Muscle of leg (tissue), 11 donors: ENCODE results near the gene MICAL2. TPM values are rescaled to one million over a fixed set of nuclear protein-coding genes. Genes with fewer than 3 reads are reported as not detected.

ENCODE experiments used
- DNase-seq: peaks from one replicate; pipeline ENCODE4 v3.0.0; 2013
- H3K27ac ChIP-seq: one replicate; pipeline ENCODE4 v1.5.1; 2013; ENCODE audit warnings: mild to moderate bottlenecking, low read length, control low read depth
- H3K27me3 ChIP-seq: one replicate; pipeline ENCODE4 v1.6.1; 2013; ENCODE audit warnings: low read length; ENCODE audit not compliant: control insufficient read depth, insufficient read depth
- H3K36me3 ChIP-seq: one replicate; pipeline ENCODE4 v1.6.1; 2013; ENCODE audit warnings: low read length; ENCODE audit not compliant: control insufficient read depth, insufficient read depth
- H3K4me1 ChIP-seq: one replicate; pipeline ENCODE4 v1.6.1; 2013; ENCODE audit warnings: low read length; ENCODE audit not compliant: control insufficient read depth, insufficient read depth
- H3K4me3 ChIP-seq: one replicate; pipeline ENCODE4 v1.5.1; 2013; ENCODE audit warnings: low read length, control low read depth
- H3K9me3 ChIP-seq: replicated peaks from 2 replicates; pipeline ENCODE4 v1.6.1; 2013; ENCODE audit warnings: low read depth, low read length; ENCODE audit not compliant: control insufficient read depth
- WGBS: methylation state at CpG from one replicate; pipeline ENCODE4 v1.1.5; 2013; ENCODE audit warnings: missing lambda C conversion rate; ENCODE audit not compliant: insufficient coverage; 5-methylcytosine and 5-hydroxymethylcytosine counted together
- polyA plus RNA-seq, 8 donors: library from polyadenylated mRNA; unstranded; fragments of 120-200 nt; gene quantifications; one replicate each; pipeline versions ENCODE4 v1.2.1 to v1.2.3, GENCODE V29; 2013; ENCODE audit warnings: inconsistent platforms in 1 of 8, low replicate concordance in 1 of 8; ENCODE audit not compliant: insufficient read length in 8 of 8, insufficient read depth in 1 of 8
- total RNA-seq: library from RNA; stranded (reverse); fragments of 120-200 nt; gene quantifications from one replicate; pipeline ENCODE4 v1.2.4, GENCODE V29; 2013

Gene MICAL2
- total and polyA plus RNA-seq, 9 donors = 12.9 to 31.7 (median 21.8) TPM

GRCh38 chr11:12235947-12236743, 125.8 kb downstream of the MICAL2 start:
- 72% methylated on average over 8 of the region's 13 CpGs for WGBS
- Histone ChIP-seq H3K4me1 (peaks cover 49% of the 10 kb centered on the region), H3K4me3 (no peak overlapping the region), H3K9me3 (no peaks in the 10 kb centered on the region), H3K27ac (peak overlapping the region; percentile 63), H3K36me3 (peaks cover 6% of the 10 kb centered on the region), H3K27me3 (no peaks in the 10 kb centered on the region)
- DNase-seq = peak; percentile 80

- no peaks in the 10 kb centered on the region for H3K27me3 ChIP-seq
- H3K4me1 ChIP-seq = peaks cover 54% of the 10 kb centered on the region
- DNase-seq = no peak
- no peak overlapping the region for H3K4me3 ChIP-seq
- no peak overlapping the region for H3K27ac ChIP-seq
- peaks cover 4% of the 10 kb centered on the region for H3K36me3 ChIP-seq
- WGBS = 83% methylated on average over 1 of the region's 5 CpGs
- H3K9me3 ChIP-seq = no peaks in the 10 kb centered on the region
Measured at GRCh38 chr11:12236744-12237101, 126.3 kb downstream of the MICAL2 start.

GRCh38 chr11:12237381-12237784, 127.0 kb downstream of the MICAL2 start:
- H3K4me3 ChIP-seq = no peak overlapping the region
- H3K27me3 ChIP-seq = no peaks in the 10 kb centered on the region
- peaks cover 60% of the 10 kb centered on the region for H3K4me1 ChIP-seq
- H3K36me3 ChIP-seq = peaks cover 3% of the 10 kb centered on the region
- peak overlapping the region; percentile 17 for H3K27ac ChIP-seq
- DNase-seq = no peak
- no peaks in the 10 kb centered on the region for H3K9me3 ChIP-seq
- WGBS = no CpG with 5 or more reads among the region's 3 CpGs

- Histone ChIP-seq H3K27me3 (no peaks in the 10 kb centered on the region), H3K4me1 (peaks cover 70% of the 10 kb centered on the region), H3K27ac (no peak overlapping the region), H3K4me3 (no peak overlapping the region), H3K9me3 (no peaks in the 10 kb centered on the region), H3K36me3 (peaks cover 3% of the 10 kb centered on the region)
- WGBS = 61% methylated on average over 4 of the region's 4 CpGs
- no peak for DNase-seq
Measured at GRCh38 chr11:12238420-12238819, 128.0 kb downstream of the MICAL2 start.

- Histone ChIP-seq H3K9me3 (no peaks in the 10 kb centered on the region), H3K27ac (peak overlapping the region; percentile 50), H3K27me3 (no peaks in the 10 kb centered on the region), H3K4me3 (no peak overlapping the region), H3K4me1 (peaks cover 80% of the 10 kb centered on the region), H3K36me3 (peaks cover 3% of the 10 kb centered on the region)
- WGBS = 93% methylated on average over 3 of the region's 4 CpGs
- DNase-seq = no peak
Measured at GRCh38 chr11:12239396-12239795, 129.0 kb downstream of the MICAL2 start.

GRCh38 chr11:12239804-12240371, 129.5 kb downstream of the MICAL2 start:
- WGBS = 93% methylated on average over 5 of the region's 7 CpGs
- H3K9me3 ChIP-seq = no peaks in the 10 kb centered on the region
- no peak overlapping the region for H3K4me3 ChIP-seq
- peaks cover 3% of the 10 kb centered on the region for H3K36me3 ChIP-seq
- peak; percentile 60 for DNase-seq
- H3K27me3 ChIP-seq = no peaks in the 10 kb centered on the region
- H3K4me1 ChIP-seq = peaks cover 82% of the 10 kb centered on the region
- peak overlapping the region; percentile 66 for H3K27ac ChIP-seq

- H3K4me3 ChIP-seq = no peak overlapping the region
- H3K36me3 ChIP-seq = peaks cover 3% of the 10 kb centered on the region
- DNase-seq = peak; percentile 75
- WGBS = 44% methylated on average over 5 of the region's 7 CpGs
- H3K9me3 ChIP-seq = no peaks in the 10 kb centered on the region
- H3K27ac ChIP-seq = peak overlapping the region; percentile 66
- H3K4me1 ChIP-seq = peaks cover 82% of the 10 kb centered on the region
- H3K27me3 ChIP-seq = no peaks in the 10 kb centered on the region
Measured at GRCh38 chr11:12240677-12241076, 130.3 kb downstream of the MICAL2 start.

GRCh38 chr11:12241401-12241800, 131.0 kb downstream of the MICAL2 start:
- no peaks in the 10 kb centered on the region for H3K27me3 ChIP-seq
- peaks cover 83% of the 10 kb centered on the region for H3K4me1 ChIP-seq
- no peak overlapping the region for H3K4me3 ChIP-seq
- H3K36me3 ChIP-seq = peaks cover 3% of the 10 kb centered on the region
- 94% methylated on average over 6 of the region's 7 CpGs for WGBS
- no peak overlapping the region for H3K27ac ChIP-seq
- no peaks in the 10 kb centered on the region for H3K9me3 ChIP-seq
- DNase-seq = no peak

- Histone ChIP-seq H3K27ac (no peak overlapping the region), H3K9me3 (no peaks in the 10 kb centered on the region), H3K36me3 (peaks cover 5% of the 10 kb centered on the region), H3K4me1 (peaks cover 84% of the 10 kb centered on the region), H3K4me3 (no peak overlapping the region), H3K27me3 (no peaks in the 10 kb centered on the region)
- 81% methylated on average over 13 of the region's 14 CpGs for WGBS
- DNase-seq = no peak
Measured at GRCh38 chr11:12241971-12242672, 131.7 kb downstream of the MICAL2 start.

GRCh38 chr11:12242966-12243365, 132.6 kb downstream of the MICAL2 start:
- Histone ChIP-seq H3K9me3 (no peaks in the 10 kb centered on the region), H3K27ac (peak overlapping the region; percentile 60), H3K4me1 (peaks cover 84% of the 10 kb centered on the region), H3K4me3 (no peak overlapping the region), H3K27me3 (no peaks in the 10 kb centered on the region), H3K36me3 (peaks cover 5% of the 10 kb centered on the region)
- DNase-seq = peak; percentile 33
- WGBS = no CpG with 5 or more reads among the region's 2 CpGs
